NCI-H2029 treated with DMSO at 0.1 percent for 48 hours (cell line): ENCODE data around the gene UTS2R.

ENCODE experiments used
- DNase-seq: peaks from one replicate; lab custom pipeline; 2025; lab: John Stamatoyannopoulos, UW

UTS2R gene

GRCh38 chr17:82389379-82389778 lies 17.8 kb downstream of the UTS2R start:
- DNase-seq = no peak

GRCh38 chr17:82390015-82390859 lies 18.7 kb downstream of the UTS2R start:
- DNase-seq = no peak

- no peak for DNase-seq
Measured at GRCh38 chr17:82390860-82391435, 19.4 kb downstream of the UTS2R start.

- DNase-seq = no peak
Measured at GRCh38 chr17:82391496-82392066, 20.0 kb downstream of the UTS2R start.

- no peak for DNase-seq
Measured at GRCh38 chr17:82392209-82392920, 20.8 kb downstream of the UTS2R start.

- no peak for DNase-seq
Measured at GRCh38 chr17:82392941-82393340, 21.4 kb downstream of the UTS2R start.

- no peak for DNase-seq
Measured at GRCh38 chr17:82394278-82394677, 22.7 kb downstream of the UTS2R start.

GRCh38 chr17:82396601-82397435 lies 25.3 kb downstream of the UTS2R start:
- no peak for DNase-seq

GRCh38 chr17:82397449-82398335 lies 26.1 kb downstream of the UTS2R start:
- no peak for DNase-seq

GRCh38 chr17:82399041-82399441 lies 27.5 kb downstream of the UTS2R start:
- no peak for DNase-seq

GRCh38 chr17:82399601-82400101 lies 28.1 kb downstream of the UTS2R start:
- no peak for DNase-seq

GRCh38 chr17:82400206-82400605 lies 28.6 kb downstream of the UTS2R start:
- DNase-seq = no peak

- no peak for DNase-seq
Measured at GRCh38 chr17:82400830-82401229, 29.3 kb downstream of the UTS2R start.

GRCh38 chr17:82402865-82403264 lies 31.3 kb downstream of the UTS2R start:
- DNase-seq = no peak

- no peak for DNase-seq
Measured at GRCh38 chr17:82403662-82404660, 32.4 kb downstream of the UTS2R start.

- no peak for DNase-seq
Measured at GRCh38 chr17:82405051-82405450, 33.5 kb downstream of the UTS2R start.

- no peak for DNase-seq
Measured at GRCh38 chr17:82406131-82406671, 34.6 kb downstream of the UTS2R start.

- no peak for DNase-seq
Measured at GRCh38 chr17:82407255-82407654, 35.7 kb downstream of the UTS2R start.
